Measurements from ENCODE around the gene OXA1L.
"Not testable (repeated sequence)": the region's sequence is repeated elsewhere in the genome, so short reads cannot be mapped to it uniquely, and the experiment has no call there.

Gene OXA1L

DNA sequence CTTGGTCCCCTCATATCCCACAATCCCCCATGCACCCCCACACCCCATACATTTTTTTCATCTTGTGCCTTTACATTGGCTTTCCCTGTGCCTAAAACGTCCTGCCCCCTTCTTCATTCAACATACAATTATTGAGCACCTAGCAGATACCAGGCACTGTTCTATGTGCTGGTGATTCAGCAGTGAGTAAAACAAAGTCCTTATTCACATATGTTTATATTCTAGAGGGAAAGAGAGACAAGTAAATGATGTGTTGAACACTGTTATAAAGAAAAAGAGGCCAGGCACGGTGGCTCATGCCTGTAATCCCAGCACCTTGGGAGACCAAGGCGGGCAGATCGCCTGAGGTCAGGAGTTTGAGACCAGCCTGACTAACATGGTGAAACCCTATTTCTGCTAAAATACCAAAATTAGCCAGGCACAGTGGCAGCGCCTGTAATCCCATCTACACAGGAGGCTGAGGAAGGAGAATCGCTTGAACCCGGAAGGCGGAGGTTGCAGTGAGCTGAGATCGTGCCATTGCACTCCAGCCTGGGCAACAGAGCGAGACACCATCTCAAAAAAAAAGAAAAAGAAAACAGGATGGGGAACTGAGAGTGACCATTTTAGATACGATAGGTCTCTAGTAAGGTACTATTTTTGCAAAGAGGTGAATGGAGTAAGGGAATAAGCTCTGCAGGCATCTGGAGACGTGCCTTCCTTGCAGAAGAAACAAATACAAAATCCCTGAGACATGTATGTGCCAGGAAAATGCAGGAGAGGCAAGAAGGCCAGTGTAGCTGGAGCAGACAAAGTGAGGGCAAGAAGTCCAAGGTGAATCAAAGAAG, 36.6 kb downstream of the OXA1L start:
- no peaks in the 10 kb centered on the region for H3K4me1 ChIP-seq (ENCODE audit: control insufficient read depth, low read depth, low read length)
- no peak overlapping the region for H3K4me3 ChIP-seq (ENCODE audit: low read length)

DNA sequence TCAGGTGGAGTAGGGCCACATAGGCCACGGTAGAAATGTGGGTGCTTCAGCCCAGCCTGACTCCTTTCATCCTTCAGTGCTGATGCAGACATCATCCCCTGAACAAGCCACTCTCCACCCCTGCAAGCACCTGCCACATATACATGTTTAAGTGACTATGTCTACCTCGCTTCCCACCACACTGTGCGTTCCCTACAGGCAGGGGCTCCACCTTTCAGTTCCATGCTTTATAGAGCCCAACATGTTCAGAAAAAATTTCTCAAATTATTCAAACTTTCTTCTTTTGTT, 37.1 kb downstream of the OXA1L start:
- H3K27me3 ChIP-seq (ENCODE audit: control insufficient read depth, insufficient read depth, low read length): no peaks in the 10 kb centered on the region
- no peak overlapping the region for H3K27ac ChIP-seq (ENCODE audit: low read length)
- H3K4me3 ChIP-seq (ENCODE audit: low read length): no peak overlapping the region
- H3K4me1 ChIP-seq (ENCODE audit: control insufficient read depth, low read depth, low read length): no peaks in the 10 kb centered on the region
- H3K9ac ChIP-seq (ENCODE audit: low read length): no peak overlapping the region
- no peaks in the 10 kb centered on the region for H3K9me3 ChIP-seq (ENCODE audit: control insufficient read depth, low read depth, low read length)
- no peaks in the 10 kb centered on the region for H3K36me3 ChIP-seq (ENCODE audit: control insufficient read depth, low read depth, low read length)

More for the DNA sequence above, 36.6 kb downstream of the OXA1L start:
- H3K9me3 ChIP-seq (ENCODE audit: control insufficient read depth, low read depth, low read length): no peaks in the 10 kb centered on the region
- no peak overlapping the region for H3K27ac ChIP-seq (ENCODE audit: low read length)
- no peaks in the 10 kb centered on the region for H3K27me3 ChIP-seq (ENCODE audit: control insufficient read depth, insufficient read depth, low read length)
- H3K36me3 ChIP-seq (ENCODE audit: control insufficient read depth, low read depth, low read length): no peaks in the 10 kb centered on the region
- no peak overlapping the region for H3K9ac ChIP-seq (ENCODE audit: low read length)

DNA sequence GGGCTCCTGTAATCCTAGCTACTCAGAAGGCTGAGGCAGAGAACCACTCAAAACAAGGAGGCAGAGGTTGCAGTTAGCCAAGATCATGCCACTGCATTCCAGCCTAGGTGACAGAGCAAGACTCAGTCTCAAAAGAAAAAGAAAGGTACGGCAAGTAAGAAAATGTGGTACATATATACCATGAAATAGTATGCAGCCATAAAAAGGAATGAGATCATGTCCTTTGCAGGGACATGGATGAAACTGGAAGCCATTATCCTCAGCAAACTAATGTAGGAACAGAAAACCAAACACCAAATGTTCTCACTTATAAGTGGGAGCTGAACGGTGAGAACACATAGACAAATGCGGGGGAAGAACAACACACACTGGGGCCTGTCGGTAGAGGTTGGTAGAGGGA, 38.7 kb downstream of the OXA1L start:
- H3K27ac ChIP-seq (ENCODE audit: low read length); H3K9me3 ChIP-seq (ENCODE audit: control insufficient read depth, low read depth, low read length); H3K4me1 ChIP-seq (ENCODE audit: control insufficient read depth, low read depth, low read length): not testable (repeated sequence)

DNA sequence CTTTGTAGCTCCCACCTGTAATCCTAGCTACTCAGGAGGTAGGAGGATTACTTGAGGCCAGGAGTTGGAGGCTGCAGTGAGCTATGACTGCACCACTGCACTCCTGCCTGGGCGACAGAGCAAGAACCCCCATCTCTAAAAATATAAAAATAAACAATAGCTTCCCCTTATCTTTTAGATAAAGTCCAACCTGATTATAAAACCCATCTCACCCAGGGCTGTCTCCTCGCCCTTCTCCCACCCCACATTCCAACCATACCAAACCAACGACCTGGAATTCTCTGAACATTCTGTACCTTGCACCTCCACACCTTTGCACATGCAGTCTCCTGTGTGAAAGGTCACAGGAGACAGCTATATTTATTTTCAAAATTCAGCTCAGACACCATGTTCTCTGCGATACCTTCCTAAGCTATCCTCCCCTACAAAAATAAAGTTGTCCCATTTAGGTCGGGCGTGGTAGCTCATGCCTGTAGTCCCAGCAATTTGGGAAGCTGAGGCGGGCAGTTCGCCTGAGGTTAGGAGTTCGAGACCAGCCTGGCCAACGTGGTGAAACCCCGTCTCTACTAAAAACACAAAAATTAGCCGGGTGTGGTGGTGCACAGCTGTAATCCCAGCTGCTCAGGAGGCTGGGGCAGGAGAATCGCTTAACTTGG, 41.1 kb downstream of the OXA1L start:
- Histone ChIP-seq H3K4me1 (ENCODE audit: control insufficient read depth, low read depth, low read length) (no peaks in the 10 kb centered on the region), H3K27ac (ENCODE audit: low read length) (no peak overlapping the region)

More for the DNA sequence above, 38.7 kb downstream of the OXA1L start:
- not testable (repeated sequence) for H3K9ac ChIP-seq (ENCODE audit: low read length); H3K36me3 ChIP-seq (ENCODE audit: control insufficient read depth, low read depth, low read length); H3K27me3 ChIP-seq (ENCODE audit: control insufficient read depth, insufficient read depth, low read length); H3K4me3 ChIP-seq (ENCODE audit: low read length)

DNA sequence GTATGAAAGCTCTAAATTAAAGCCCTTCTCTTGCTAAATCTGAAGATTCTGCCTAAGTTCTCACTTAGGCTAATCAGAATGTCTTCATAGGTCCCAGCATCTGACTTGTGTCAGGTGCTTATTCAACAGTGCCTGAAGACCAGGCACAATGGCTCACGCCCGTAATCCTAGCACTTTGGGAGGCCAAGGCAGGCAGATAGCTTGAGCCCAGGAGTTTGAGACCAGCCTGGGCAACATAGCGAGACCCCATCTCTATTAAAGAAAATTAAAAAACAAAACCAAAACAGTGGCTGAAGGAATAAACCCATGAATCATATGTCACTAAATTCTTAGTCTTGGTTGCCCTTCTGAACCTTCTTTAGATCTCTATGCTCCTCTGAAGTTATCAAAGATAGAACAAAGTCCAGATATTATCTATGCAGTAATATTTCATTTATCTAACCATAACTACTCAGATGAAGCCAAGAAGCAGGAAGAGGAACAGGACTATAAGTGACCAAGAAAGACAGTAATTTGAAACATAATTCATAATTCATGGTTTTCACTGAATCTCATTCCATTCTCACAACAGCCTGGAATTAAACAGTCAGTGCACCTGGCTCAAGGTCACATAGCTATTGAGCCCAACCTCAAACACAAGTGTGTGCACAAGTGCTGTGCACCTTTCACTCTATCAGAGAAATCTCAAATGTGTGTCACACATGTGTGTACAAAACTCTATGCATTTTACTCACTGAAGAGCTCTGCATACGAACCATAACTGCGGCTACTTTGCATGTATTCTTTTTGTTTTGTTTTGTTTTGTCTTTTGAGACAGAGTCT, 42.1 kb downstream of the OXA1L start:
- Histone ChIP-seq H3K27ac (ENCODE audit: low read length) (no peak overlapping the region), H3K4me1 (ENCODE audit: control insufficient read depth, low read depth, low read length) (no peaks in the 10 kb centered on the region)

More for the DNA sequence above, 41.1 kb downstream of the OXA1L start:
- Histone ChIP-seq H3K27me3 (ENCODE audit: control insufficient read depth, insufficient read depth, low read length) (no peaks in the 10 kb centered on the region), H3K9me3 (ENCODE audit: control insufficient read depth, low read depth, low read length) (no peaks in the 10 kb centered on the region), H3K36me3 (ENCODE audit: control insufficient read depth, low read depth, low read length) (no peaks in the 10 kb centered on the region), H3K4me3 (ENCODE audit: low read length) (no peak overlapping the region), H3K9ac (ENCODE audit: low read length) (no peak overlapping the region)

DNA sequence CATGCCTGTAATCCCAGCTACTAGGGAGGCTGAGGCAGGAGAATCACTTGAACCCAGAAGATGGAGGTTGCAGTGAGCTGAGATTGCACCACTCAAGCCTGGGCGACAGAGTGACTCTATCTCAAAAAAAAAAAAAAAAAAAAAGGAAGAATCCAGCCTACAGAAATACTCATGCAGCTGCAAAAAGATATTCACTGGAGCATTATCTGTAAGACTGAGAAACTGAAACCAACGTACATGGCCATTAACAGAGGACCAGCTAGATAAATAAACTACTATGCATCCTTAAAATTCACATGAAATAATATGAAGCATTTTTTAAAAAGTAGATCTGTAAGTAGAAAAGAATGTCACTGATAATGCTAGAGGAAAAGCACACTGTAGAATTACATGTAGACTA, 45.2 kb downstream of the OXA1L start:
- H3K9me3 ChIP-seq (ENCODE audit: control insufficient read depth, low read depth, low read length): no peaks in the 10 kb centered on the region
- H3K27ac ChIP-seq (ENCODE audit: low read length): no peak overlapping the region
- peaks cover 10% of the 10 kb centered on the region for H3K4me1 ChIP-seq (ENCODE audit: control insufficient read depth, low read depth, low read length)
- H3K27me3 ChIP-seq (ENCODE audit: control insufficient read depth, insufficient read depth, low read length): no peaks in the 10 kb centered on the region
- H3K4me3 ChIP-seq (ENCODE audit: low read length): no peak overlapping the region
- H3K9ac ChIP-seq (ENCODE audit: low read length): no peak overlapping the region
- H3K36me3 ChIP-seq (ENCODE audit: control insufficient read depth, low read depth, low read length): no peaks in the 10 kb centered on the region

More for the DNA sequence above, 42.1 kb downstream of the OXA1L start:
- no peaks in the 10 kb centered on the region for H3K27me3 ChIP-seq (ENCODE audit: control insufficient read depth, insufficient read depth, low read length)
- H3K9me3 ChIP-seq (ENCODE audit: control insufficient read depth, low read depth, low read length): no peaks in the 10 kb centered on the region
- H3K9ac ChIP-seq (ENCODE audit: low read length): no peak overlapping the region
- no peak overlapping the region for H3K4me3 ChIP-seq (ENCODE audit: low read length)
- no peaks in the 10 kb centered on the region for H3K36me3 ChIP-seq (ENCODE audit: control insufficient read depth, low read depth, low read length)

DNA sequence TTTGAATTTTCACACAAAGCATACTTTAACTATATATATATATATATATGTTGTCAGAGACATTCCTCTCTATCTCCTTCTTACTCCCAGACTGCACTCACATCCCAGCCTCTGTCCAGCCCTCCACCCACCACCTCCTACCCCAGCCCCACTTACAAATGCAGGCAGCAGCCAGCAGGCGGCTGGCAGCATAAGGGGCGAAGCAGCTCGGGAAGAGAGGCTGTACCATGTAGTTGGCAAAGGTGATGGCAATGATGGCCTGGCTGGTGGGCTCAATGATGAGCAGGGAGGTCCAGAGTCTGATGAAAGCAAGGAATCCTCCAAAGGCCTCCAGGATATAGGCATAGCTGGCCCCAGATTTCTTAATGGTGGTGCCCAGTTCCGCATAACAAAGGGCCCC, 46.3 kb downstream of the OXA1L start:
- no peaks in the 10 kb centered on the region for H3K36me3 ChIP-seq (ENCODE audit: control insufficient read depth, low read depth, low read length)
- H3K4me3 ChIP-seq (ENCODE audit: low read length): no peak overlapping the region
- H3K4me1 ChIP-seq (ENCODE audit: control insufficient read depth, low read depth, low read length): peaks cover 10% of the 10 kb centered on the region
- no peaks in the 10 kb centered on the region for H3K27me3 ChIP-seq (ENCODE audit: control insufficient read depth, insufficient read depth, low read length)
- H3K27ac ChIP-seq (ENCODE audit: low read length): no peak overlapping the region
- no peak overlapping the region for H3K9ac ChIP-seq (ENCODE audit: low read length)
- no peaks in the 10 kb centered on the region for H3K9me3 ChIP-seq (ENCODE audit: control insufficient read depth, low read depth, low read length)

DNA sequence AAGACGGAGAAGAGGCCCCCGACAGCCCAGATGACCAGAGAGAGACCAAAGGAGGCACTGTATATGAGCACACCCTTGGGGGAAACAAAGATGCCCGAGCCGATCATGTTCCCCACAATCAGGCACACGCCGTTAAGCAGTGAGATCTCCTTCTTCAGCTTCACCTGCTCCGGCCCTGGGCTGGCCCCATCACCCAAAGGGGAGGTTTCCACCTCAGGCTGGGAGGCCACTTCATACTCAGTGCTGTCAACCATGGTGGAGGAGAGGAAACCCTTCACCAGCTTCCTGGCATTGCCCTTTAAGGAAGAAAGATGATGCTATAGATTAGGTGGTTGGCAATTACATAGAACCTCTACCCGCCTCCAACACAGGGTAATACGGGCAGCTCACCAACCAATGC, 46.7 kb downstream of the OXA1L start:
- H3K27me3 ChIP-seq (ENCODE audit: control insufficient read depth, insufficient read depth, low read length): no peaks in the 10 kb centered on the region
- H3K36me3 ChIP-seq (ENCODE audit: control insufficient read depth, low read depth, low read length): no peaks in the 10 kb centered on the region
- H3K27ac ChIP-seq (ENCODE audit: low read length): no peak overlapping the region
- H3K4me1 ChIP-seq (ENCODE audit: control insufficient read depth, low read depth, low read length): peaks cover 10% of the 10 kb centered on the region
- no peak overlapping the region for H3K9ac ChIP-seq (ENCODE audit: low read length)
- no peaks in the 10 kb centered on the region for H3K9me3 ChIP-seq (ENCODE audit: control insufficient read depth, low read depth, low read length)
- no peak overlapping the region for H3K4me3 ChIP-seq (ENCODE audit: low read length)

DNA sequence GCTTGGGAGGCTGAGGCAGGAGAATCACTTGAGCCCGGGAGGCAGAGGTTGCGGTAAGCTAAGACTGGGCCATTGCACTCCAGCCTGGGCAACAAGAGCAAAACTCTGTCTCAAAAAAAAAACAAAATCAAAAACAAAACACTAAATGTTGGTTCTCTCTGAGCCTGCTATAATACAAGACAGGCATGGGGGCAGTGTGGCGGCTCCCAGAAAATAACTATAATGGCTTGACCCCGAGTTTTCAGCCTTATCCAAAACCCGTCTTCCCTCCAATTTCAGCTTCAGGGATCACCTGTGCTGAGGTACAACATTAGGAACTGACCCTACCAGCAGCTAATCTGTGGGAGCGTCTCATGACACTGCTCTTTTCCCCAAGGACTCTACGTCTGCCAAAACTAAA, 47.9 kb downstream of the OXA1L start:
- Histone ChIP-seq H3K9ac (ENCODE audit: low read length) (no peak overlapping the region), H3K36me3 (ENCODE audit: control insufficient read depth, low read depth, low read length) (no peaks in the 10 kb centered on the region), H3K4me1 (ENCODE audit: control insufficient read depth, low read depth, low read length) (peaks cover 15% of the 10 kb centered on the region), H3K27ac (ENCODE audit: low read length) (no peak overlapping the region), H3K27me3 (ENCODE audit: control insufficient read depth, insufficient read depth, low read length) (no peaks in the 10 kb centered on the region), H3K9me3 (ENCODE audit: control insufficient read depth, low read depth, low read length) (no peaks in the 10 kb centered on the region), H3K4me3 (ENCODE audit: low read length) (no peak overlapping the region)

DNA sequence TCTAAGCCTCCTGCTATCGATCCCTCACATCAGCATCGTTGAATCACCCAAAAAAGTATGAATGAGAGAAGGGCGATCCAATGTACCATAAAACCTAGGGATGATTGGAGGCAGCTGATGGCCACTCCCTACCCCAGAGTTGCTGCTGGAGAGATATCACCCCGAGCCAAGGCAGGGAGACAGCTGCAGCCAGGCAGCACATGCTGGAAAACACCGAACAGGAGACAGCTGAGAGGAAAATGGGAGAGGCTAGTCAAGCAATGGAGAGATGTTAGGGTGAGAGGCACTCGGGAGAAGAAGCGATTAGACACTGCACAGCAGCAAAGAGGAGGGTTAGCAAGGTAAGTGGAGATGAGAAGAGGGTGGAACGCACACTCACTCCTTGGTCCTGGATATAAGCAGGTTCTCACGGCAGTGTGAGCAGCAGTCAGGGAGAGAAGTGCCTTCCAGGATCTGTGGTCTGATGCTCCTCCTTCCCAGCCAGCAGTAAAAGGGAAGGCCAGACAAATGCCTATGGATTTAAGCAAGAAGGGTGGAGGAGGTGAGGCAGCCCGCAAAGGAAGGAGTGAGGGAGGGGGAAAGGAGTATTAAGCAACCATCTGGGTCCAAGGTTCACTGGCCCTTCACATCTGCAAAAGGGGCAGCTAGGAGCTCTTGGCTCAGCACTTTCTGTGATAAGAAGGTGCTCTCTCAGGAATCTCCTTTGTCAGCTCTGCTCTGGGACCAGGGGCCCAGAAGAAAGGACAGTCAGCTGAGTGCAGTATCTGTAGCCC, 48.6 kb downstream of the OXA1L start, which contains the start of gene SLC7A7:
Gene SLC7A7, minus strand, starts transcription at position 495 of the 773 bp plus-strand sequence. CDS start 2,037 bp downstream, outside the sequence.
- H3K9me3 ChIP-seq (ENCODE audit: control insufficient read depth, low read depth, low read length): no peaks in the 10 kb centered on the region
- no peaks in the 10 kb centered on the region for H3K36me3 ChIP-seq (ENCODE audit: control insufficient read depth, low read depth, low read length)
- no peak within 1 kb of the TSS for H3K4me3 ChIP-seq (ENCODE audit: low read length)
- H3K9ac ChIP-seq (ENCODE audit: low read length): no peak within 1 kb of the TSS
- H3K4me1 ChIP-seq (ENCODE audit: control insufficient read depth, low read depth, low read length): peaks cover 23% of the 10 kb centered on the region
- no peaks in the 10 kb centered on the region for H3K27me3 ChIP-seq (ENCODE audit: control insufficient read depth, insufficient read depth, low read length)
- no peak within 1 kb of the TSS for H3K27ac ChIP-seq (ENCODE audit: low read length)
